HEK293 (cell line): ENCODE measurements around the gene MAD2L2.
"Not testable (repeated sequence)": the region's sequence is repeated elsewhere in the genome, so short reads cannot be mapped to it uniquely, and the experiment has no call there.

ENCODE experiments used
- CTCF ChIA-PET: fragments of 350-600 bp; formaldehyde crosslinking; extraction: SDS; loops from one replicate; lab custom pipeline; 2021; ENCODE audit warnings: antibody characterized with exemption; lab: Yijun Ruan, JAX
- POLR2A ChIA-PET: fragments of 300-600 bp; formaldehyde crosslinking; extraction: SDS; loops from one replicate; lab custom pipeline; 2020; ENCODE audit warnings: antibody characterized with exemption, inconsistent platforms; lab: Yijun Ruan, JAX
- H3K27ac ChIP-seq: fragments of 200-500 bp; sonication (Bioruptor generic); 2 replicates; pipeline ENCODE4 v1.5.1; 2014; ENCODE audit warnings: low read depth, low read length, control low read depth, inconsistent platforms; ENCODE audit errors: extremely low read depth
- H3K36me3 ChIP-seq, 2 experiments: fragments of 200-500 bp in 1 of 2; sonication (Bioruptor generic) in 1 of 2; 1 replicate in 1 of 2; 2 replicates in 1 of 2; pipeline ENCODE4 v1.5.1; 2014 to 2017; ENCODE audit warnings: inconsistent platforms in 2 of 2, low read length in 2 of 2; ENCODE audit not compliant: control insufficient read depth in 2 of 2, insufficient read depth in 1 of 2
- H3K4me1 ChIP-seq: fragments of 200-500 bp; sonication (Bioruptor generic); 2 replicates; pipeline ENCODE4 v1.5.1; 2014; ENCODE audit warnings: mild to moderate bottlenecking, low read length, inconsistent platforms; ENCODE audit not compliant: control insufficient read depth, insufficient read depth
- H3K4me3 ChIP-seq: 2 replicates; pipeline ENCODE4 v1.5.1; 2011; ENCODE audit warnings: low read depth, mild to moderate bottlenecking, control low read depth, low read length, moderate library complexity
- H3K9me3 ChIP-seq: fragments of 200-500 bp; sonication (Bioruptor generic); 2 replicates; pipeline ENCODE4 v1.5.1; 2014; ENCODE audit warnings: low read depth, low read length, inconsistent platforms; ENCODE audit not compliant: control insufficient read depth, insufficient read depth
- ZNF24 ChIP-seq: fragments of 450-650 bp; formaldehyde crosslinking; IDR thresholded peaks from 2 replicates; pipeline ENCODE4 v1.5.1; 2016; ENCODE audit warnings: missing biosample characterization, missing genetic modification characterization
- ZNF391 ChIP-seq: fragments of 450-650 bp; formaldehyde crosslinking; IDR thresholded peaks from 2 replicates; pipeline ENCODE4 v1.5.1; 2016; ENCODE audit warnings: low read depth, missing biosample characterization, missing genetic modification characterization, borderline replicate concordance
- ZNF404 ChIP-seq: fragments of 450-650 bp; formaldehyde crosslinking; IDR thresholded peaks from 2 replicates; pipeline ENCODE4 v1.5.1; 2017; ENCODE audit warnings: missing biosample characterization, missing genetic modification characterization
- ZNF426 ChIP-seq: fragments of 450-650 bp; formaldehyde crosslinking; IDR thresholded peaks from 2 replicates; pipeline ENCODE4 v1.5.1; 2017; ENCODE audit warnings: missing biosample characterization, missing genetic modification characterization, mild to moderate bottlenecking, inconsistent platforms, moderate library complexity
- ZNF433 ChIP-seq: fragments of 450-650 bp; formaldehyde crosslinking; IDR thresholded peaks from 2 replicates; pipeline ENCODE4 v1.5.1; 2016; ENCODE audit warnings: missing biosample characterization, missing genetic modification characterization, low read depth
- ZNF501 ChIP-seq: fragments of 450-650 bp; formaldehyde crosslinking; IDR thresholded peaks from 2 replicates; pipeline ENCODE4 v1.5.1; 2016; ENCODE audit warnings: missing biosample characterization, missing genetic modification characterization
- ZNF530 ChIP-seq: fragments of 450-650 bp; formaldehyde crosslinking; IDR thresholded peaks from 2 replicates; pipeline ENCODE4 v1.5.1; 2016; ENCODE audit warnings: low read depth, missing biosample characterization, missing genetic modification characterization
- ZNF561 ChIP-seq: fragments of 450-650 bp; IDR thresholded peaks from 2 replicates; pipeline ENCODE4 v1.5.1; 2018; ENCODE audit warnings: missing biosample characterization, missing genetic modification characterization, borderline replicate concordance
- ZNF654 ChIP-seq: fragments of 450-650 bp; formaldehyde crosslinking; IDR thresholded peaks from 2 replicates; pipeline ENCODE4 v1.5.1; 2016; ENCODE audit warnings: low read depth, missing biosample characterization, missing genetic modification characterization
- ZNF660 ChIP-seq: fragments of 450-650 bp; IDR thresholded peaks from 2 replicates; pipeline ENCODE4 v1.5.1; 2018; ENCODE audit warnings: missing biosample characterization, mild to moderate bottlenecking, missing genetic modification characterization
- TF ChIP-seq, protein P1 (sequence below): fragments of 450-650 bp; formaldehyde crosslinking; IDR thresholded peaks from 2 replicates; pipeline ENCODE4 v1.5.1; 2016; ENCODE audit warnings: missing biosample characterization, missing genetic modification characterization
- TF ChIP-seq, protein P2 (sequence below): fragments of 450-650 bp; formaldehyde crosslinking; IDR thresholded peaks from 2 replicates; pipeline ENCODE4 v1.5.1; 2016; ENCODE audit warnings: missing biosample characterization, missing genetic modification characterization, borderline replicate concordance
- TF ChIP-seq, protein P3 (sequence below): fragments of 450-650 bp; formaldehyde crosslinking; IDR thresholded peaks from 2 replicates; pipeline ENCODE4 v1.5.1; 2016; ENCODE audit warnings: missing biosample characterization, missing genetic modification characterization

Gene MAD2L2

DNA sequence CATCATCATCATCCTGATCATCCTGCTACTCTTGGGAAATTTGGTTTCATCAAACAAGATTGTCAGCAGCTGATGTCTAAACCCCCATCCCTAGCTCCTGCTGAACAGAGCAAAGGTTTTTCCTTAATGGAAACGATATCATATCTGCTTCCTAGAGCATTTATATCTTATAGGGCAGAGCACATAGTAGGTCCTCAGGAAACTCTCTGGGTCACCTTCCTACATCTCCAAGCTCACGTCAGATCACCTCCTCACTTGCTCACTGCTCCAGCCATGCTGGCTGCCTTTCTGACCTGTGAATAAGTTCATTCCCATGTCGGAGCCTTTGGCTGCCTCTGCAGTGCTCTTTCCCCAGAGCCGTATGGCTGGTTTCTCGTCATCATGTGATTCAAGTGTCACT, 37.2 kb downstream of the MAD2L2 start (continued):
- TF ChIP-seq ZNF433 (tag by site-specific recombination) (no peak), ZNF404 (tag by site-specific recombination) (no peak)

DNA sequence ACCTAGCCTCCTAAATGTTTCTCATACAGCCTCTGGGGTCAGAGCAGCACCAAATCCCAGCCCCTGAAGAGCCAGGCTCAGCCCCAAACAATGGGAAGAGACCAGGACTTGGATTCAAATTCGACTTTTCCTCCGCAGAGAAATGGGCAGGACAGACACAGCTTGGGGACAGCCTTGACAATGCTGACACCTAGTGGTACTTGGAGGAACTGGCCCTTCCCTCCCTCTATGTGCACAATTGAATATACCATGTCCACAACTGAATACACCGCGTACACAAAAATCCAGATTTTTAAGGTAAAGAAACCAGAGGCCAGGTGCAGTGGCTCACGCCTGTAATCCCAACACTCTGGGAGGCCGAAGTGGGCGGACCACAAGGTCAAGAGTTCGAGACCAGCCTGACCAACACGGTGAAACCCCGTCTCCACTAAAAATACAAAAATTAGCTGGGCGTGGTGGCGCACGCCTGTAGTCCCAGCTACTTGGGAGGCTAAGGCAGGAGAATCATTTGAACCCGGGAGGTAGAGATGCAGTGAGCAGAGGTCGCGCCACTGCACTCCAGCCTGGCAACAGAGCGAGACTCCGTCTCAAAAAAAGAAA, 38.4 kb downstream of the MAD2L2 start:
- H3K4me3 ChIP-seq, H3K4me1 ChIP-seq, H3K27ac ChIP-seq, POLR2A ChIA-PET, H3K9me3 ChIP-seq, H3K36me3 ChIP-seq: not testable (repeated sequence)
- CTCF ChIA-PET, result interaction anchor here (0.6 to 5.7 kb wide), 29 partner anchors 8 to 878 kb away, joined by 3 to 95 read pairs (median 4); partner anchors contain the start of gene FBXO2
- TF ChIP-seq, protein P1, sequence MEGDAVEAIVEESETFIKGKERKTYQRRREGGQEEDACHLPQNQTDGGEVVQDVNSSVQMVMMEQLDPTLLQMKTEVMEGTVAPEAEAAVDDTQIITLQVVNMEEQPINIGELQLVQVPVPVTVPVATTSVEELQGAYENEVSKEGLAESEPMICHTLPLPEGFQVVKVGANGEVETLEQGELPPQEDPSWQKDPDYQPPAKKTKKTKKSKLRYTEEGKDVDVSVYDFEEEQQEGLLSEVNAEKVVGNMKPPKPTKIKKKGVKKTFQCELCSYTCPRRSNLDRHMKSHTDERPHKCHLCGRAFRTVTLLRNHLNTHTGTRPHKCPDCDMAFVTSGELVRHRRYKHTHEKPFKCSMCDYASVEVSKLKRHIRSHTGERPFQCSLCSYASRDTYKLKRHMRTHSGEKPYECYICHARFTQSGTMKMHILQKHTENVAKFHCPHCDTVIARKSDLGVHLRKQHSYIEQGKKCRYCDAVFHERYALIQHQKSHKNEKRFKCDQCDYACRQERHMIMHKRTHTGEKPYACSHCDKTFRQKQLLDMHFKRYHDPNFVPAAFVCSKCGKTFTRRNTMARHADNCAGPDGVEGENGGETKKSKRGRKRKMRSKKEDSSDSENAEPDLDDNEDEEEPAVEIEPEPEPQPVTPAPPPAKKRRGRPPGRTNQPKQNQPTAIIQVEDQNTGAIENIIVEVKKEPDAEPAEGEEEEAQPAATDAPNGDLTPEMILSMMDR (tag by site-specific recombination), result peak; percentile 90
- TF ChIP-seq ZNF391 (tag by site-specific recombination) (0 out of 2 replicates have a peak, but pooled peaks have one; percentile 35), ZNF660 (tag by site-specific recombination) (peak; percentile 70; the same call in 1 of the 2 replicates), ZNF654 (peak; percentile 91), ZNF561 (tag by site-specific recombination) (0 out of 2 replicates have a peak, but pooled peaks have one; percentile 27), ZNF501 (tag by site-specific recombination) (0 out of 2 replicates have a peak, but pooled peaks have one; percentile 60)

DNA sequence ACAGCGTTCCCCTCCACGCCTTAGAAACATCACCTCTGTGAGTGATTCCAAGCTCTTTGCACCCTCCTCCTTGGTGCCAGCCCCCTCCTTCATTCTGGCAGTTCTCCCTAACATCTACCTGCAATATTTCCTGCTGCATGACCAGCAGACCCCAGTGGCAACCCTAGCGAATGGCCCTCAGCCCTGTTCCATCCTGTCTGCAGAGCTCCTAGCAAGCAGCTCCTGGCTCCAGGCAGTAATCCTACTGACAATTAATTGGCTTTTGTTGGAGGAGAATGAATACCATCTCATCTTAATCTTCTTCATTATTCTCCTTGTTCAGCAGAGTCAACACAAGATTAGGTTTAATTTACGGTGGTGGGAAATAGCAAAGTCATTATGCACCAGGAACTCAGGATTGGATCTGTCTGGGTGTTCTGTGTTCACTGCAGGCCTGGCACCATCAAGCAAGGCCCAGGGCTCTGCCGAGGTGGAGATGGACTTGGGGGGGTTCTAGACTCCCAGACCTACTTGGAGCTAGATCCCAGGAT, 39.1 kb downstream of the MAD2L2 start:
- H3K9me3 ChIP-seq, result no peaks in the 10 kb centered on the region
- no peak overlapping the region for H3K27ac ChIP-seq
- ChIA-PET POLR2A (no interaction called here), CTCF (interaction anchor here (0.6 to 5.7 kb wide), 21 partner anchors 8 to 879 kb away, joined by 3 to 95 read pairs (median 3); no protein-coding TSS in a partner anchor)
- no peak overlapping the region for H3K4me3 ChIP-seq
- no peaks in the 10 kb centered on the region for H3K4me1 ChIP-seq
- H3K36me3 ChIP-seq, result no peaks in the 10 kb centered on the region
- TF ChIP-seq, protein P2, sequence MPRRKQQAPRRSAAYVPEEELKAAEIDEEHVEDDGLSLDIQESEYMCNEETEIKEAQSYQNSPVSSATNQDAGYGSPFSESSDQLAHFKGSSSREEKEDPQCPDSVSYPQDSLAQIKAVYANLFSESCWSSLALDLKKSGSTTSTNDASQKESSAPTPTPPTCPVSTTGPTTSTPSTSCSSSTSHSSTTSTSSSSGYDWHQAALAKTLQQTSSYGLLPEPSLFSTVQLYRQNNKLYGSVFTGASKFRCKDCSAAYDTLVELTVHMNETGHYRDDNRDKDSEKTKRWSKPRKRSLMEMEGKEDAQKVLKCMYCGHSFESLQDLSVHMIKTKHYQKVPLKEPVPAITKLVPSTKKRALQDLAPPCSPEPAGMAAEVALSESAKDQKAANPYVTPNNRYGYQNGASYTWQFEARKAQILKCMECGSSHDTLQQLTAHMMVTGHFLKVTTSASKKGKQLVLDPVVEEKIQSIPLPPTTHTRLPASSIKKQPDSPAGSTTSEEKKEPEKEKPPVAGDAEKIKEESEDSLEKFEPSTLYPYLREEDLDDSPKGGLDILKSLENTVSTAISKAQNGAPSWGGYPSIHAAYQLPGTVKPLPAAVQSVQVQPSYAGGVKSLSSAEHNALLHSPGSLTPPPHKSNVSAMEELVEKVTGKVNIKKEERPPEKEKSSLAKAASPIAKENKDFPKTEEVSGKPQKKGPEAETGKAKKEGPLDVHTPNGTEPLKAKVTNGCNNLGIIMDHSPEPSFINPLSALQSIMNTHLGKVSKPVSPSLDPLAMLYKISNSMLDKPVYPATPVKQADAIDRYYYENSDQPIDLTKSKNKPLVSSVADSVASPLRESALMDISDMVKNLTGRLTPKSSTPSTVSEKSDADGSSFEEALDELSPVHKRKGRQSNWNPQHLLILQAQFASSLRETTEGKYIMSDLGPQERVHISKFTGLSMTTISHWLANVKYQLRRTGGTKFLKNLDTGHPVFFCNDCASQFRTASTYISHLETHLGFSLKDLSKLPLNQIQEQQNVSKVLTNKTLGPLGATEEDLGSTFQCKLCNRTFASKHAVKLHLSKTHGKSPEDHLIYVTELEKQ (tag by site-specific recombination), result no peak
- TF ChIP-seq ZNF24 (tag by site-specific recombination) (no peak), ZNF426 (tag by site-specific recombination) (no peak), ZNF530 (tag by site-specific recombination) (no peak)
- TF ChIP-seq, protein P3, sequence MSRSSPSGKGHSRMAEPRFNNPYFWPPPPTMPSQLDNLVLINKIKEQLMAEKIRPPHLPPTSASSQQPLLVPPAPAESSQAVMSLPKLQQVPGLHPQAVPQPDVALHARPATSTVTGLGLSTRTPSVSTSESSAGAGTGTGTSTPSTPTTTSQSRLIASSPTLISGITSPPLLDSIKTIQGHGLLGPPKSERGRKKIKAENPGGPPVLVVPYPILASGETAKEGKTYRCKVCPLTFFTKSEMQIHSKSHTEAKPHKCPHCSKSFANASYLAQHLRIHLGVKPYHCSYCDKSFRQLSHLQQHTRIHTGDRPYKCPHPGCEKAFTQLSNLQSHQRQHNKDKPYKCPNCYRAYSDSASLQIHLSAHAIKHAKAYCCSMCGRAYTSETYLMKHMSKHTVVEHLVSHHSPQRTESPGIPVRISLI (tag by site-specific recombination), result no peak
- TF ChIP-seq, all 188 proteins: peak for 0
